Measurements from ENCODE around the gene PDGFB. TPM values are rescaled to one million over a fixed set of nuclear protein-coding genes. Genes with fewer than 3 reads are reported as not detected.

Gene PDGFB
- total and polyA plus RNA-seq, 2 experiments from 2014 or later: 2.5 to 4.3 TPM

GRCh38 chr22:39242595-39243438, 2.0 kb downstream of the PDGFB start:
- Histone ChIP-seq H3K79me2 (no peaks in the 10 kb centered on the region), H3K27ac (peak overlapping the region; percentile 88), H3K4me2 (peak overlapping the region; percentile 98), H3K9me2 (replicated peaks; ENCODE audit: insufficient read depth) (no peaks in the 10 kb centered on the region), H3K27me3 (peaks cover 14% of the 10 kb centered on the region), H3K36me3 (replicated peaks; ENCODE audit: insufficient read depth, low read depth) (no peaks in the 10 kb centered on the region), H2AFZ (peak overlapping the region; percentile 49), H4K20me1 (ENCODE audit: insufficient read depth, poor library complexity, severe bottlenecking) (no peaks in the 10 kb centered on the region), H3K4me1 (ENCODE audit: insufficient read depth) (peaks cover 30% of the 10 kb centered on the region), H3K4me3 (peak overlapping the region; percentile 34), H3K9me3 (ENCODE audit: low read depth) (no peaks in the 10 kb centered on the region)
- no peak for TF ChIP-seq EZH2 (IDR thresholded peaks at IDR 0.05; ENCODE audit: borderline replicate concordance)
- DNase-seq (ENCODE audit: low spot score): peak; percentile 79
- under 1% methylated on average over 37 of the region's 78 CpGs for WGBS (ENCODE audit: low lambda C conversion rate, missing lambda C conversion rate)

DNA sequence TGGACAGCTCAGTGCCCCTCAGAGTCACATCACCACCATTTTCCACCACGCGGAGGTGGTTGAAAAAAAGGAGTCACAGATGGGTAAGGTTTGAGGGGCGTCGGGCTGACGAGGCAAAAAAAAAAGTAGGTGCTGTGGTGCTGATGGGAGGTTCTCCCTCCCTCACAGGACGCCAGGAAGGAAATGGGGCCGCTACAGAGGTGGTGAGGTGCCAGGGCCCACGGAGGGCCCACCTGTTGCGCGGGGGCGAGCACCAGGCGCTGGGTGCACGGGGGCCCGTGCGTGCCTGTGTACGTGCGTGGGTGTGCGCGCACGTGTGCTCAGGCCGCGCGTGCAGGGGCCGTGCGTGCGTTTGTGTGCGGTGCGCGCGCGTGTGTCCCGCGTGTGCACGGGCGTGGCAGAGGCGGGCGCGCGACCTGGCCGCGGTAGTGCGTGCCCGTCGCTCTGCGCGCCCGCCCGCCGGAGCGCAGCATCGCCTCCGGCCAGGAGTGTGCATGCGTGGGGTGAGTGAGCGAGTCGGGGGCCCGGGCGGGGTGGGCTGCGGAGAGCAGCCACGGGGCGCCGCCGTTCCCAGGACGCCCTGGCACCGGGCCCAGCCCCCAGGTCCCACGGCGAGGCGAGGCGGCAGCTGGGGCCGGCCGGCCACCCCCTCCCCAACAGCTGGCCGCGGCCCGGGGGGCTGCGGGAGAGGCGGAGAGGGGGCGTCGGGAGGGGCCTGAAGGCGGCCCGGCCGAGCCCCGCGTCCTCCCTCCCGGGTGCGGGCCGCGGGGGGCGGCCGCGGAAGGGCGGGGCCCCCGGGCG, 2.8 kb downstream of the PDGFB start:
- DNase-seq (ENCODE audit: low spot score): peak; percentile 48
- Histone ChIP-seq H3K79me2 (no peaks in the 10 kb centered on the region), H3K4me1 (ENCODE audit: insufficient read depth) (peaks cover 36% of the 10 kb centered on the region), H3K4me2 (peak overlapping the region; percentile 98), H3K4me3 (peak overlapping the region; percentile 34), H3K9me3 (ENCODE audit: low read depth) (no peaks in the 10 kb centered on the region), H3K27me3 (peaks cover 14% of the 10 kb centered on the region), H4K20me1 (ENCODE audit: insufficient read depth, poor library complexity, severe bottlenecking) (no peaks in the 10 kb centered on the region), H2AFZ (no peak overlapping the region), H3K9me2 (replicated peaks; ENCODE audit: insufficient read depth) (no peaks in the 10 kb centered on the region), H3K36me3 (replicated peaks; ENCODE audit: insufficient read depth, low read depth) (no peaks in the 10 kb centered on the region), H3K27ac (peak overlapping the region; percentile 89)
- 14% methylated on average over 60 of the region's 92 CpGs for WGBS (ENCODE audit: low lambda C conversion rate, missing lambda C conversion rate)
- no peak for TF ChIP-seq EZH2 (IDR thresholded peaks at IDR 0.05; ENCODE audit: borderline replicate concordance)
- no peak for TF ChIP-seq EZH2phosphoT487 (IDR thresholded peaks at IDR 0.05; ENCODE audit: low read depth, severe bottlenecking, unreplicated experiment)
- TF ChIP-seq CTCF (IDR thresholded peaks at IDR 0.05; ENCODE audit: poor library complexity): no peak

DNA sequence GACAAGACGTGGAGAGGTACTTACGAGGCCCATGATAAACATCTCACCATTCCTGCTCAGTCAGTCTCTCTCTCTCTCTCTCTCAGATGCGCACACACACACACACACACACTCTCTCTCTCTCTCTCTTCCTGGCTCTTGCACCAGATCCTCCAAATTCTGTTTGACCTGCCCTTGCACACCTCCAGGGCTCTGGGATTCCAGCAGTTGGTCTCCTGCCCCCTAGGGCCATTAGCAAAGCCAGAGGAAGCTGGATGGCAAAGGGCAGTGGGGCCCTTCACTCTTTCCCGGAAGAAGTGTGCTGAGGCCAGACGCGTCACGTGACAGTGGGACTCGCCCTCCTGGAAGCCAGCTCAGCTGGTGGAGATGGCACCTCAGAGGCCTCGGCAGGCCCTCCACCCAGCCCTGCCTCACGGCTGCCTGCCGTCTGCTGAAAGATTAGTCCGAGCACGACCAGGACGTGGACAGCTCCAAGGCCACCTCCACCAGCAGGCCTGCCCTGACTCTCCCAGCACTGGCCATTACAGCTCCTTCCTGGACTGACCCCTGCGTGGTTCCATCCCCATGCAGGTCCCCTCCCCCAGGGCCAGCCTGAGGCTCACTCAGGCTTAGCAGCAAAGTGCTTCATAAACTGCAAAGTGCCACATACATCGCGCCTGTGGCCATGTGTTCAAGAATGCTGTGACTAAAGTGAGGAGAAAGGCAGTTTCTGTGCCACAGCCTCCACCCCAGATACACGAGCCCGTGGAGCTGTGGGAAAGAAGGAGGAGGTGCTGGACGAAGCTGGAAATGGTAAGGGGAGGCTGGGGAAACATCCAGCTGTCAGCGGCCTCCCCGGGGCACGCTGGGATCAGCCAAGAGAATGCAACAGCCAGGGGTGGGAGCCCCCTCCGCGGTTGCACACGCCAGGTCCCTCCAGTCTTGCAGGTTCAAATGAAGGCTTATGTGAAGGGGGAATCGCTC, 3.7 kb downstream of the PDGFB start:
- no peaks in the 10 kb centered on the region for H3K36me3 ChIP-seq (replicated peaks; ENCODE audit: insufficient read depth, low read depth)
- H3K79me2 ChIP-seq: no peaks in the 10 kb centered on the region
- H4K20me1 ChIP-seq (ENCODE audit: insufficient read depth, poor library complexity, severe bottlenecking): no peaks in the 10 kb centered on the region
- peaks cover 11% of the 10 kb centered on the region for H3K27me3 ChIP-seq
- DNase-seq (ENCODE audit: low spot score): peak; percentile 86
- no peaks in the 10 kb centered on the region for H3K9me3 ChIP-seq (ENCODE audit: low read depth)
- H3K4me3 ChIP-seq: no peak overlapping the region
- peak overlapping the region; percentile 89 for H3K27ac ChIP-seq
- H3K4me1 ChIP-seq (ENCODE audit: insufficient read depth): peaks cover 40% of the 10 kb centered on the region
- peak overlapping the region; percentile 98 for H3K4me2 ChIP-seq
- TF ChIP-seq CTCF (IDR thresholded peaks at IDR 0.05; ENCODE audit: poor library complexity) (no peak), EZH2phosphoT487 (IDR thresholded peaks at IDR 0.05; ENCODE audit: low read depth, severe bottlenecking, unreplicated experiment) (no peak), EZH2 (IDR thresholded peaks at IDR 0.05; ENCODE audit: borderline replicate concordance) (no peak)
- H2AFZ ChIP-seq: no peak overlapping the region
- no peaks in the 10 kb centered on the region for H3K9me2 ChIP-seq (replicated peaks; ENCODE audit: insufficient read depth)
- 28% methylated on average over 27 of the region's 27 CpGs for WGBS (ENCODE audit: low lambda C conversion rate, missing lambda C conversion rate)

Data from hepatocyte (in vitro differentiated cells).